Measurements from ENCODE around the gene GIMAP1.
"Not testable (repeated sequence)": the region's sequence is repeated elsewhere in the genome, so short reads cannot be mapped to it uniquely, and the experiment has no call there.

The GIMAP1 gene

DNA sequence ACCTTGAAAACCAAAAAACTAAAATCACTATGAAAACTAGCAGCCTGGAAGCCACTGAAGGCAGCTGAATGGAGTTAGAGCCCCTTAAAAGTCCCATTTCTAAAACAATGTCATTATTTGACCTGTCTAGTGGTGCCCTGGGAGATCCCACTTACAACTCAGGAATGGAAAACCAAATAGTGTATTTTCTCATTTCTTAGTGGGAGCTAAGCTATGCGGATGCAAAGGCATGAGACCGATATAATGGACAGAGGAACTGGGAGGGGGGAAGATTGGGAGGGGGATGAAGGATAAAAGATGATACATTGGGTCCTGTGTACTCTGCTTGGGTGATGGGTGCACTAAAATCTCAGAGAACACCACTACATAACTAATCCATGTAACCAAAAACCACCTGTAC is 40.7 kb upstream of the GIMAP1 start:
- Histone ChIP-seq H3K4me1 (ENCODE audit: low read length) (peaks cover 5% of the 10 kb centered on the region; the same call in 1 of the 2 replicates), H2AFZ (ENCODE audit: low read length) (no peak overlapping the region), H3K36me3 (replicated peaks; ENCODE audit: insufficient read depth, low read length) (no peaks in the 10 kb centered on the region), H3K27ac (ENCODE audit: low read length) (no peak overlapping the region), H3K9me3 (replicated peaks; ENCODE audit: insufficient read depth, low read length) (no peaks in the 10 kb centered on the region), H3K4me2 (ENCODE audit: low read depth, low read length) (no peak overlapping the region), H3K9ac (ENCODE audit: low read length) (no peak overlapping the region), H3K79me2 (ENCODE audit: low read length) (no peaks in the 10 kb centered on the region), H4K20me1 (ENCODE audit: insufficient read depth, low read length) (no peaks in the 10 kb centered on the region), H3K27me3 (replicated peaks; ENCODE audit: insufficient read depth, low read length) (peaks cover 13% of the 10 kb centered on the region), H3F3A (ENCODE audit: insufficient read depth, low read length) (0 out of 2 replicates have a peak, but pooled peaks cover 4% of the 10 kb centered on the region), H3K4me3 (ENCODE audit: low read length) (no peak overlapping the region), H3K9me2 (replicated peaks; ENCODE audit: insufficient read depth, low read length) (no peaks in the 10 kb centered on the region)
- DNase-seq = no peak
- TF ChIP-seq, protein P1, sequence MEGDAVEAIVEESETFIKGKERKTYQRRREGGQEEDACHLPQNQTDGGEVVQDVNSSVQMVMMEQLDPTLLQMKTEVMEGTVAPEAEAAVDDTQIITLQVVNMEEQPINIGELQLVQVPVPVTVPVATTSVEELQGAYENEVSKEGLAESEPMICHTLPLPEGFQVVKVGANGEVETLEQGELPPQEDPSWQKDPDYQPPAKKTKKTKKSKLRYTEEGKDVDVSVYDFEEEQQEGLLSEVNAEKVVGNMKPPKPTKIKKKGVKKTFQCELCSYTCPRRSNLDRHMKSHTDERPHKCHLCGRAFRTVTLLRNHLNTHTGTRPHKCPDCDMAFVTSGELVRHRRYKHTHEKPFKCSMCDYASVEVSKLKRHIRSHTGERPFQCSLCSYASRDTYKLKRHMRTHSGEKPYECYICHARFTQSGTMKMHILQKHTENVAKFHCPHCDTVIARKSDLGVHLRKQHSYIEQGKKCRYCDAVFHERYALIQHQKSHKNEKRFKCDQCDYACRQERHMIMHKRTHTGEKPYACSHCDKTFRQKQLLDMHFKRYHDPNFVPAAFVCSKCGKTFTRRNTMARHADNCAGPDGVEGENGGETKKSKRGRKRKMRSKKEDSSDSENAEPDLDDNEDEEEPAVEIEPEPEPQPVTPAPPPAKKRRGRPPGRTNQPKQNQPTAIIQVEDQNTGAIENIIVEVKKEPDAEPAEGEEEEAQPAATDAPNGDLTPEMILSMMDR (IDR thresholded peaks at IDR 0.05; ENCODE audit: low read length) = no peak

GRCh38 chr7:150676276-150676675 is 40.1 kb upstream of the GIMAP1 start:
- H3K36me3 ChIP-seq (replicated peaks; ENCODE audit: insufficient read depth, low read length); H2AFZ ChIP-seq (ENCODE audit: low read length); H3K27ac ChIP-seq (ENCODE audit: low read length); H3K79me2 ChIP-seq (ENCODE audit: low read length); H3K4me3 ChIP-seq (ENCODE audit: low read length); H3K9me2 ChIP-seq (replicated peaks; ENCODE audit: insufficient read depth, low read length); H3F3A ChIP-seq (ENCODE audit: insufficient read depth, low read length); H3K4me1 ChIP-seq (ENCODE audit: low read length); H3K4me2 ChIP-seq (ENCODE audit: low read depth, low read length); H3K9me3 ChIP-seq (replicated peaks; ENCODE audit: insufficient read depth, low read length); H4K20me1 ChIP-seq (ENCODE audit: insufficient read depth, low read length); H3K9ac ChIP-seq (ENCODE audit: low read length): not testable (repeated sequence)
- peak; percentile 34 for DNase-seq
- peaks cover 13% of the 10 kb centered on the region for H3K27me3 ChIP-seq (replicated peaks; ENCODE audit: insufficient read depth, low read length)

DNA sequence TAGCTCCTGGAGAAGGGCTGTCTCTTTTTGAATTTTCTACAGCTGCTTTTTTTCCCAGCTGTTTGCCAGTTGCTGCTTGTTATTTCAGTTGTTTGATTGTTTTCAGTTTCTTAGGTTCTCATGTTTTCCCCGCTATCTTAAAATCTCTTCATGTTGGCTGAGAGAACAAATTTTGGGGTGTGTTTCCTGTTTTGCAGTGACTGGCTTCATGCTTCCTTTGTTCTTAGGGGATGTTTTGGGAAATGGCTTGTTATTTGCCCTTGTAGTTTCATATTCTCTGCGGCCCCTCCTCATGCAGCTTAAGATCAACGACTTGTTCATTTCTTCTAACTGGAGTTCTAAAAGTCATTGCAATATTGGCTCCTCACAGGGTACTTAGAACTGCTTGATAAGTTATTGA is 39.6 kb upstream of the GIMAP1 start:
- not testable (repeated sequence) for H3K4me1 ChIP-seq (ENCODE audit: low read length); H3K9me2 ChIP-seq (replicated peaks; ENCODE audit: insufficient read depth, low read length); H3K4me3 ChIP-seq (ENCODE audit: low read length); H3F3A ChIP-seq (ENCODE audit: insufficient read depth, low read length); H4K20me1 ChIP-seq (ENCODE audit: insufficient read depth, low read length); H2AFZ ChIP-seq (ENCODE audit: low read length); H3K36me3 ChIP-seq (replicated peaks; ENCODE audit: insufficient read depth, low read length); H3K27ac ChIP-seq (ENCODE audit: low read length); H3K9me3 ChIP-seq (replicated peaks; ENCODE audit: insufficient read depth, low read length); DNase-seq; H3K9ac ChIP-seq (ENCODE audit: low read length); H3K79me2 ChIP-seq (ENCODE audit: low read length); H3K4me2 ChIP-seq (ENCODE audit: low read depth, low read length)
- H3K27me3 ChIP-seq (replicated peaks; ENCODE audit: insufficient read depth, low read length) = peaks cover 13% of the 10 kb centered on the region

GRCh38 chr7:150678601-150679000 is 37.8 kb upstream of the GIMAP1 start:
- H3K79me2 ChIP-seq (ENCODE audit: low read length); H3K9ac ChIP-seq (ENCODE audit: low read length); H3K9me3 ChIP-seq (replicated peaks; ENCODE audit: insufficient read depth, low read length); H2AFZ ChIP-seq (ENCODE audit: low read length); DNase-seq; H3K36me3 ChIP-seq (replicated peaks; ENCODE audit: insufficient read depth, low read length); H4K20me1 ChIP-seq (ENCODE audit: insufficient read depth, low read length); H3K4me3 ChIP-seq (ENCODE audit: low read length); H3K9me2 ChIP-seq (replicated peaks; ENCODE audit: insufficient read depth, low read length); H3F3A ChIP-seq (ENCODE audit: insufficient read depth, low read length); H3K27ac ChIP-seq (ENCODE audit: low read length); H3K4me1 ChIP-seq (ENCODE audit: low read length); H3K4me2 ChIP-seq (ENCODE audit: low read depth, low read length): not testable (repeated sequence)
- peaks cover 13% of the 10 kb centered on the region for H3K27me3 ChIP-seq (replicated peaks; ENCODE audit: insufficient read depth, low read length)

DNA sequence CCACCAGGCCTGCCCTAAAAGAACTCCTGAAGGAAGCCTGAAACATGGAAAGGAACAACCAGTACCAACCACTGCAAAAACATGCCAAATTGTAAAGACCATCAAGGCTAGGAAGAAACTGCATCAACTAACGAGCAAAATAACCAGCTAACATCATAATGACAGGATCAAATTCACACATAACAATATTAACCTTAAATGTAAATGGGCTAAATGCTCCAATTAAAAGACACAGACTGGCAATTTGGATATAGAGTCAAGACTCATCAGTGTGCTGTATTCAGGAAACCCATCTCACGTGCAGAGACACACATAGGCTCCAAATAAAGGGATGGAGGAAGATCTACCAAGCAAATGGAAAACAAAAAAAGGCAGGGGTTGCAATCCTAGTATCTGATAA is 36.0 kb upstream of the GIMAP1 start:
- H3K4me2 ChIP-seq (ENCODE audit: low read depth, low read length); H3K4me3 ChIP-seq (ENCODE audit: low read length); H3K79me2 ChIP-seq (ENCODE audit: low read length); H3K27ac ChIP-seq (ENCODE audit: low read length); H4K20me1 ChIP-seq (ENCODE audit: insufficient read depth, low read length); H3K27me3 ChIP-seq (replicated peaks; ENCODE audit: insufficient read depth, low read length); H2AFZ ChIP-seq (ENCODE audit: low read length); H3K9me2 ChIP-seq (replicated peaks; ENCODE audit: insufficient read depth, low read length); H3K9me3 ChIP-seq (replicated peaks; ENCODE audit: insufficient read depth, low read length); H3K9ac ChIP-seq (ENCODE audit: low read length); H3K36me3 ChIP-seq (replicated peaks; ENCODE audit: insufficient read depth, low read length); DNase-seq; H3F3A ChIP-seq (ENCODE audit: insufficient read depth, low read length): not testable (repeated sequence)
- H3K4me1 ChIP-seq (ENCODE audit: low read length) = peaks cover 11% of the 10 kb centered on the region
